Gastroesophageal sphincter (tissue), 2 donors: ENCODE data around the gene PCCB.

Experiments
- EP300 ChIP-seq: sonication (generic); formaldehyde crosslinking; IDR thresholded peaks from one replicate; pipeline ENCODE4 v1.6.1; 2017; ENCODE audit warnings: antibody characterized with exemption, mild to moderate bottlenecking
- POLR2AphosphoS5 ChIP-seq: sonication (generic); formaldehyde crosslinking; IDR thresholded peaks from one replicate; pipeline ENCODE4 v1.6.1; 2017; ENCODE audit warnings: antibody characterized with exemption

GRCh38 chr3:136291302-136291701, 41.2 kb downstream of the PCCB start:
- no peak for TF ChIP-seq EP300
- TF ChIP-seq POLR2AphosphoS5, result no peak
